Neutrophil (primary cell): Measurements from ENCODE around the gene ARID5B.

Experiments
- H3K27ac ChIP-seq: fragments of 200-600 bp; sonication (generic); 2 replicates; pipeline ENCODE4 v1.5.1; 2016; ENCODE audit warnings: mild to moderate bottlenecking, moderate library complexity
- H3K27me3 ChIP-seq: fragments of 200-600 bp; sonication (generic); 2 replicates; pipeline ENCODE4 v1.6.0; 2016; ENCODE audit warnings: mild to moderate bottlenecking
- H3K36me3 ChIP-seq: fragments of 200-600 bp; sonication (generic); 2 replicates; pipeline ENCODE4 v1.5.1; 2017
- H3K4me1 ChIP-seq, 2 experiments: fragments of 200-600 bp in 1 of 2; sonication (generic) in 1 of 2; 1 replicate in 1 of 2; 2 replicates in 1 of 2; pipeline versions ENCODE4 v1.5.1 to v1.6.1; 2013 to 2016; ENCODE audit warnings: low read depth in 1 of 2, low read length in 1 of 2, mild to moderate bottlenecking in 1 of 2, moderate library complexity in 1 of 2; ENCODE audit not compliant: control insufficient read depth in 1 of 2, insufficient read depth in 1 of 2
- H3K4me3 ChIP-seq, 2 experiments: fragments of 200-600 bp in 1 of 2; sonication (generic) in 1 of 2; 1 replicate in 1 of 2; 2 replicates in 1 of 2; pipeline ENCODE4 v1.5.1; 2013 to 2016; ENCODE audit warnings: low read depth in 1 of 2, low read length in 1 of 2, mild to moderate bottlenecking in 1 of 2, moderate library complexity in 1 of 2
- H3K9me3 ChIP-seq: fragments of 200-600 bp; sonication (generic); 2 replicates; pipeline ENCODE4 v1.5.1; 2016
- TF ChIP-seq, protein P1 (sequence below): fragments of 200-600 bp; sonication (generic); IDR thresholded peaks from 2 replicates; pipeline ENCODE4 v1.5.1; 2016; ENCODE audit warnings: antibody characterized with exemption

Gene ARID5B

DNA sequence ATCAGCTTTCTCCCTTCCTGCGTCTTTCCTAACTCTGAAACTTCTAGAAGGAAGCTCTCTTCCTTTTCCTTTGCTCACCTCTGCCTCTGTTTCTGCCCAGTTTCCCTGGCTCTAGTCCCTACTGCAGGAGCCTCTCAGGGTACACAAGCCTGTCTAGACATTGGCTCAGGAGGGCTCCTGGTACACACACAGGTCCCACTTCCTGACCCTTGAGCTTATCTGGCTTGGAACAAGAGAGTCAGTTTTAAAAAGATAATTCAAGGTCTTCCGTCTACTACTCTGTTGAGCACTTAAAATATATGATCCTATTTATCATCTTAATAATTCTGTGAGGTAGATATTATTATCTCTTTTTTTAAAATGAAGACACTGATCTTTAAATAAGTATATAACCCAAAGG is 226.5 kb downstream of the ARID5B start:
- H3K27me3 ChIP-seq: no peaks in the 10 kb centered on the region
- no peaks in the 10 kb centered on the region for H3K4me1 ChIP-seq
- no peaks in the 10 kb centered on the region for H3K36me3 ChIP-seq
- H3K27ac ChIP-seq: no peak overlapping the region
- H3K4me3 ChIP-seq: no peak overlapping the region
- no peaks in the 10 kb centered on the region for H3K9me3 ChIP-seq
- TF ChIP-seq, protein P1, sequence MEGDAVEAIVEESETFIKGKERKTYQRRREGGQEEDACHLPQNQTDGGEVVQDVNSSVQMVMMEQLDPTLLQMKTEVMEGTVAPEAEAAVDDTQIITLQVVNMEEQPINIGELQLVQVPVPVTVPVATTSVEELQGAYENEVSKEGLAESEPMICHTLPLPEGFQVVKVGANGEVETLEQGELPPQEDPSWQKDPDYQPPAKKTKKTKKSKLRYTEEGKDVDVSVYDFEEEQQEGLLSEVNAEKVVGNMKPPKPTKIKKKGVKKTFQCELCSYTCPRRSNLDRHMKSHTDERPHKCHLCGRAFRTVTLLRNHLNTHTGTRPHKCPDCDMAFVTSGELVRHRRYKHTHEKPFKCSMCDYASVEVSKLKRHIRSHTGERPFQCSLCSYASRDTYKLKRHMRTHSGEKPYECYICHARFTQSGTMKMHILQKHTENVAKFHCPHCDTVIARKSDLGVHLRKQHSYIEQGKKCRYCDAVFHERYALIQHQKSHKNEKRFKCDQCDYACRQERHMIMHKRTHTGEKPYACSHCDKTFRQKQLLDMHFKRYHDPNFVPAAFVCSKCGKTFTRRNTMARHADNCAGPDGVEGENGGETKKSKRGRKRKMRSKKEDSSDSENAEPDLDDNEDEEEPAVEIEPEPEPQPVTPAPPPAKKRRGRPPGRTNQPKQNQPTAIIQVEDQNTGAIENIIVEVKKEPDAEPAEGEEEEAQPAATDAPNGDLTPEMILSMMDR: no peak

- no peak overlapping the region for H3K4me3 ChIP-seq
- TF ChIP-seq, protein P1: no peak
- H3K9me3 ChIP-seq: no peaks in the 10 kb centered on the region
- no peaks in the 10 kb centered on the region for H3K36me3 ChIP-seq
- no peak overlapping the region for H3K27ac ChIP-seq
- no peaks in the 10 kb centered on the region for H3K4me1 ChIP-seq
- H3K27me3 ChIP-seq: no peaks in the 10 kb centered on the region
These were observed 229.4 kb downstream of the ARID5B start for GRCh38 chr10:62130948-62131347.

DNA sequence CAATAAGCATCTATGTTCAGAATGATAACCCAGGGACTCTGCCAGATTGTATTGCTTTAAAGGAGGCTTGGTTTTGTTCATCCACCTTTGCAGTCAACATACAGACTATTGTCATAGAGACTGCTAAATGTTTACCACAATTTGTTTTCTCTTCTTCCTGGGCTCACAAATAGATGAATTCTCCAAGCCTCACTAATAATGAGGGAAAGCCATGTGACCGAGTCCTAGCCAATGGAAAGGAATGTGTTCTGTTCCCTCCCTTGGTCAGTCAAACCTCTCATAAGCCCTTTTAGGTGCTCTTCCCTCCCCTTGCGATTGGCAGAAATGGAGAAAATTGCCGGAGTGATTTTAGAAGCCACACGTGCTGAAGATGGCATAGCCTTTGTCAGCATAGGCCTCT is 230.2 kb downstream of the ARID5B start:
- no peaks in the 10 kb centered on the region for H3K4me1 ChIP-seq
- TF ChIP-seq, protein P1: no peak
- no peaks in the 10 kb centered on the region for H3K27me3 ChIP-seq
- H3K27ac ChIP-seq: no peak overlapping the region
- H3K4me3 ChIP-seq: no peak overlapping the region
- H3K9me3 ChIP-seq: no peaks in the 10 kb centered on the region
- H3K36me3 ChIP-seq: no peaks in the 10 kb centered on the region

- H3K4me3 ChIP-seq: no peak overlapping the region
- TF ChIP-seq, protein P1: no peak
- H3K9me3 ChIP-seq: no peaks in the 10 kb centered on the region
- H3K27me3 ChIP-seq: no peaks in the 10 kb centered on the region
- H3K27ac ChIP-seq: no peak overlapping the region
- H3K36me3 ChIP-seq: no peaks in the 10 kb centered on the region
- no peaks in the 10 kb centered on the region for H3K4me1 ChIP-seq
These were observed 232.1 kb downstream of the ARID5B start for GRCh38 chr10:62133618-62134017.

DNA sequence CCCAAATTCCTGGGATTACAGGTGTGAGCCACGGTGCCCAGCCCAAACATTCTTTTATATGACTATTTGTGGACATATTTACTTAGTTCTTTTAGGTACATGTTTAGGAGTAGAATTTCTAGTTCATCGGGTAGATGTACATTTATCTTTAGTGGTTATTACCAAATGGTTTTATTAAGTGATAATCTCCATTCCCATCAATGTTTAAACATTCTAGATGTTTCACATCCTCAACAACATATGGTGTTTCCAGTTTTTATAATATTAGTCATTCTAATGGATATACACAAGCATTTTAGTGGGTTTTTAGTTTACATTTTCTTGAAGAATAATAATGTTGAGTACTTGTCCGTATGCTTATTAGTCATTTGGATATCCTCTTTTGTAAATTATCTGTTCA is 235.4 kb downstream of the ARID5B start:
- no peak overlapping the region for H3K27ac ChIP-seq
- H3K4me1 ChIP-seq: no peaks in the 10 kb centered on the region
- no peak overlapping the region for H3K4me3 ChIP-seq
- no peaks in the 10 kb centered on the region for H3K9me3 ChIP-seq
- TF ChIP-seq, protein P1: no peak
- no peaks in the 10 kb centered on the region for H3K27me3 ChIP-seq
- H3K36me3 ChIP-seq: no peaks in the 10 kb centered on the region
